OCI-LY1 (cell line): ENCODE measurements around the gene ZBED3.
A peak's percentile ranks its signal among the peaks of the same experiment; 100 is the strongest.

Source experiments
- H2AFZ ChIP-seq: fragments of 200-600 bp; sonication (generic), shearing (Covaris generic); 2 replicates; pipeline ENCODE4 v1.6.0; 2014; ENCODE audit warnings: antibody characterized with exemption, mild to moderate bottlenecking, low read length
- H3F3A ChIP-seq: fragments of 200-600 bp; sonication (generic), shearing (Covaris generic); 2 replicates; pipeline ENCODE4 v1.6.0; 2014; ENCODE audit warnings: mild to moderate bottlenecking, antibody characterized with exemption, low read length, moderate library complexity; ENCODE audit not compliant: insufficient read depth
- H3K27ac ChIP-seq: fragments of 200-600 bp; sonication (generic); 2 replicates; pipeline ENCODE4 v1.5.1; 2014; ENCODE audit warnings: low read length, mixed run types, mild to moderate bottlenecking, low read depth; ENCODE audit not compliant: poor library complexity, severe bottlenecking
- H3K27me3 ChIP-seq: fragments of 200-600 bp; sonication (generic); 2 replicates; pipeline ENCODE4 v1.6.0; 2014; ENCODE audit warnings: antibody characterized with exemption, mild to moderate bottlenecking, low read length, moderate library complexity; ENCODE audit not compliant: insufficient read depth
- H3K36me3 ChIP-seq: fragments of 200-600 bp; sonication (generic); 2 replicates; pipeline ENCODE4 v1.6.1; 2014; ENCODE audit warnings: mild to moderate bottlenecking, antibody characterized with exemption, low read length, moderate library complexity, mixed read lengths; ENCODE audit not compliant: insufficient read depth
- H3K4me1 ChIP-seq: fragments of 200-600 bp; sonication (generic); 2 replicates; pipeline ENCODE4 v1.5.1; 2014; ENCODE audit warnings: mild to moderate bottlenecking, low read length, moderate library complexity; ENCODE audit not compliant: insufficient read depth, severe bottlenecking
- H3K4me2 ChIP-seq: fragments of 200-600 bp; sonication (generic), shearing (Covaris generic); 2 replicates; pipeline ENCODE4 v1.6.1; 2014; ENCODE audit warnings: low read length
- H3K4me3 ChIP-seq: fragments of 200-600 bp; sonication (generic); 2 replicates; pipeline ENCODE4 v1.5.1; 2014; ENCODE audit warnings: low read length, low read depth, mild to moderate bottlenecking, mixed read lengths; ENCODE audit not compliant: poor library complexity, severe bottlenecking
- H3K79me2 ChIP-seq: fragments of 200-600 bp; shearing (Covaris generic); 2 replicates; pipeline ENCODE4 v1.6.1; 2016; ENCODE audit warnings: mixed run types, low read length, mixed read lengths; ENCODE audit not compliant: insufficient read depth
- H3K9ac ChIP-seq: fragments of 200-600 bp; sonication (generic), shearing (Covaris generic); 2 replicates; pipeline ENCODE4 v1.6.1; 2014; ENCODE audit warnings: mild to moderate bottlenecking, low read length, mixed read lengths
- H3K9me2 ChIP-seq: fragments of 200-600 bp; sonication (generic), shearing (Covaris generic); 2 replicates; pipeline ENCODE4 v1.6.1; 2014; ENCODE audit warnings: low read depth, mild to moderate bottlenecking, low read length, mixed read lengths
- H3K9me3 ChIP-seq: fragments of 200-600 bp; shearing (Covaris generic); 2 replicates; pipeline ENCODE4 v1.6.1; 2014; ENCODE audit warnings: low read length, mixed read lengths
- H4K20me1 ChIP-seq: fragments of 200-600 bp; sonication (generic), shearing (Covaris generic); 2 replicates; pipeline ENCODE4 v1.6.0; 2016; ENCODE audit warnings: mild to moderate bottlenecking, low read length; ENCODE audit not compliant: insufficient read depth
- CTCF ChIP-seq: fragments of 200-600 bp; sonication (generic), shearing (Covaris generic); IDR thresholded peaks from 2 replicates; pipeline ENCODE4 v1.5.1; 2017; ENCODE audit warnings: mild to moderate bottlenecking, antibody characterized with exemption, low read length, moderate library complexity, mixed read lengths
- EZH2 ChIP-seq: fragments of 200-600 bp; sonication (generic), shearing (Covaris generic); IDR thresholded peaks from 2 replicates; pipeline ENCODE4 v1.8.0; 2017; ENCODE audit warnings: borderline replicate concordance, mixed run types, mild to moderate bottlenecking, antibody characterized with exemption, low read length, moderate library complexity, mixed read lengths

Gene ZBED3

DNA sequence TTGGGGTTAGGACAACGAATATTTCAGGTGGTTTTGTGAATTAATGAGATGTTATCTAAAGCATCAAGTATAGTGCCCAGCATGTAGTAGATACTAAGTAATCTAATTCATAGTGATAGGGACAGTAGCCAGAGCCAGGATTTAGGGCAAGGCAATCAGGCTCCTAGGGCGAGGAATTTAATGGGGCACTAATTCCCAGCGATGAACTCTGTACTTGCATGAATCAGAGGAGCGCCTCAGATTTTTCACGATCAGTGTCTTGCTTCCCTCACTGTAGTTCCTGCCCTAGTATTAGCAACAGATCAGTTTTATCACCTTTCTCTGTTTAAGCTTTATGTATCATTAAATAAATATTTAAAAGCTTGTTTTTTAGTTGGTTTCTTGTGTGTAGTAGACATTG lies 53.7 kb downstream of the ZBED3 start:
- peaks cover 24% of the 10 kb centered on the region for H3K79me2 ChIP-seq
- TF ChIP-seq CTCF (no peak), EZH2 (no peak)
- H3K4me3 ChIP-seq, result no peak overlapping the region
- no peaks in the 10 kb centered on the region for H3K27me3 ChIP-seq
- no peaks in the 10 kb centered on the region for H3F3A ChIP-seq
- H3K4me2 ChIP-seq, result peak overlapping the region; percentile 23; the same call in 1 of the 2 replicates
- H3K27ac ChIP-seq, result no peak overlapping the region
- no peaks in the 10 kb centered on the region for H4K20me1 ChIP-seq
- H3K9ac ChIP-seq, result no peak overlapping the region
- H3K9me2 ChIP-seq, result no peaks in the 10 kb centered on the region
- peaks cover 43% of the 10 kb centered on the region for H3K36me3 ChIP-seq
- H3K4me1 ChIP-seq, result peaks cover 33% of the 10 kb centered on the region
- peaks cover 15% of the 10 kb centered on the region for H3K9me3 ChIP-seq
- H2AFZ ChIP-seq, result no peak overlapping the region

DNA sequence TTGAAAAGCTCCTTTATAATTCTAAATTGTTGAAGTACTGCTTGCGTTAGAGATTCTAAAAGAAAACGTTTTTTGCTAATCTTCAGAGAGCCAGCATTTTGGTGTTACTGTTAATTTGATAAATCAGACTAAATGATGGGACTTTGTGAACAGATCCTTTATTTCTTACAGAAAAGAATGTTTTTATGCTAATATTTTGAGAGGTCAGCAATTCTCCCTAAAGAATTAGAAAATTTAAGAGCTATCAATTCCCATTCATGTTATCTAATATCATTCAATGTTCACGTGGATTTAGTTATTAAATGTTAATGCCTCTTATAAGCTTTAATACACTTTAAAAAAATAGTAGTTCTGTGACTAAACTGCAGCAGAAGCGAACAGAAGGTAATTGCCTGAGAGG lies 54.5 kb downstream of the ZBED3 start:
- Histone ChIP-seq H3K4me2 (peak overlapping the region; percentile 23; the same call in 1 of the 2 replicates), H3K9ac (no peak overlapping the region), H3F3A (no peaks in the 10 kb centered on the region), H3K79me2 (peaks cover 24% of the 10 kb centered on the region), H3K4me3 (no peak overlapping the region), H4K20me1 (no peaks in the 10 kb centered on the region), H3K9me2 (no peaks in the 10 kb centered on the region), H3K36me3 (peaks cover 37% of the 10 kb centered on the region), H3K4me1 (peaks cover 33% of the 10 kb centered on the region), H3K27me3 (no peaks in the 10 kb centered on the region), H3K27ac (no peak overlapping the region), H2AFZ (no peak overlapping the region), H3K9me3 (peaks cover 15% of the 10 kb centered on the region)
- TF ChIP-seq EZH2, result no peak

GRCh38 chr5:77031891-77032290 lies 55.2 kb downstream of the ZBED3 start:
- Histone ChIP-seq H3K9me3 (peaks cover 15% of the 10 kb centered on the region), H3K4me2 (peak overlapping the region; percentile 85), H3K4me1 (peaks cover 33% of the 10 kb centered on the region), H3K27ac (no peak overlapping the region), H4K20me1 (no peaks in the 10 kb centered on the region), H3F3A (no peaks in the 10 kb centered on the region), H3K9ac (no peak overlapping the region), H3K79me2 (peaks cover 24% of the 10 kb centered on the region), H3K36me3 (peaks cover 31% of the 10 kb centered on the region), H3K9me2 (no peaks in the 10 kb centered on the region), H3K4me3 (peak overlapping the region; percentile 88), H3K27me3 (no peaks in the 10 kb centered on the region), H2AFZ (no peak overlapping the region)
- TF ChIP-seq CTCF, result no peak
- no peak for TF ChIP-seq EZH2
